Gastroesophageal sphincter (tissue), 4 donors: ENCODE data around the gene CNOT8. TPM values are rescaled to one million over a fixed set of nuclear protein-coding genes. Genes with fewer than 3 reads are reported as not detected.

Experiments used
- ATAC-seq: fragments of 150-250 bp; one replicate; pipeline ENCODE4 v1.9.1; 2016; ENCODE audit warnings: mild to moderate bottlenecking, moderate library complexity
- H3K27ac ChIP-seq, 4 donors: fragments of 200-600 bp; sonication (generic) in 3 of 4; 1 replicate in 3 of 4; 2 replicates in 1 of 4; pipeline ENCODE4 v1.5.1; 2016 to 2019
- H3K27me3 ChIP-seq: fragments of 200-600 bp; sonication (generic); one replicate; pipeline ENCODE4 v1.5.1; 2019
- H3K36me3 ChIP-seq, 2 donors: fragments of 200-600 bp; sonication (generic); one replicate each; pipeline ENCODE4 v1.5.1; 2019; ENCODE audit warnings: control low read depth in 1 of 2
- H3K4me1 ChIP-seq, 3 donors: fragments of 200-600 bp; sonication (generic); 1 replicate in 2 of 3; 2 replicates in 1 of 3; pipeline ENCODE4 v1.5.1; 2016 to 2019; ENCODE audit warnings: control low read depth in 2 of 3
- H3K4me3 ChIP-seq, 2 donors: fragments of 200-600 bp; sonication (generic); one replicate each; pipeline ENCODE4 v1.5.1; 2019; ENCODE audit warnings: mild to moderate bottlenecking in 1 of 2, moderate library complexity in 1 of 2
- H3K9me3 ChIP-seq, 3 donors: fragments of 200-600 bp; sonication (generic); one replicate each; pipeline ENCODE4 v1.5.1; 2017 to 2019; ENCODE audit warnings: control low read depth in 2 of 3
- EP300 ChIP-seq: sonication (generic); formaldehyde crosslinking; IDR thresholded peaks from one replicate; pipeline ENCODE4 v1.6.1; 2017; ENCODE audit warnings: antibody characterized with exemption, mild to moderate bottlenecking
- POLR2A ChIP-seq, 2 donors: fragments of 450-650 bp; IDR thresholded peaks; one replicate each; pipeline ENCODE4 v1.6.1; 2017; ENCODE audit warnings: antibody characterized with exemption in 2 of 2, mild to moderate bottlenecking in 2 of 2, moderate library complexity in 1 of 2
- POLR2AphosphoS5 ChIP-seq: sonication (generic); formaldehyde crosslinking; IDR thresholded peaks from one replicate; pipeline ENCODE4 v1.6.1; 2017; ENCODE audit warnings: antibody characterized with exemption
- WGBS, 2 donors: methylation state at CpG; one replicate each; pipeline ENCODE4 v1.1.5; 2018; ENCODE audit warnings: low coverage in 1 of 2; 5-methylcytosine and 5-hydroxymethylcytosine counted together
- small RNA-seq, 4 donors: library from RNA; depleted of rRNA; stranded (forward); fragments of <200 nt; gene quantifications; one replicate each; pipeline ENCODE3, GENCODE V24; 2016
- total RNA-seq, 4 donors: library from RNA; depleted of rRNA; stranded (reverse); fragments of >200 nt; gene quantifications; one replicate each; pipeline ENCODE4 v1.1.0, GENCODE V29; 2016
- TF ChIP-seq, protein P1 (sequence below), 4 experiments: fragments of 200-600 bp in 2 of 4; fragments of 450-650 bp in 2 of 4; sonication (generic) in 1 of 4; IDR thresholded peaks; one replicate each; pipeline ENCODE4 v1.5.1; 2017 to 2019; ENCODE audit warnings: antibody characterized with exemption in 4 of 4, mild to moderate bottlenecking in 2 of 4, moderate library complexity in 2 of 4

The CNOT8 gene
- total RNA-seq, 4 donors from 2014 or later, result 53.6 to 71.5 (median 61.5) TPM

DNA sequence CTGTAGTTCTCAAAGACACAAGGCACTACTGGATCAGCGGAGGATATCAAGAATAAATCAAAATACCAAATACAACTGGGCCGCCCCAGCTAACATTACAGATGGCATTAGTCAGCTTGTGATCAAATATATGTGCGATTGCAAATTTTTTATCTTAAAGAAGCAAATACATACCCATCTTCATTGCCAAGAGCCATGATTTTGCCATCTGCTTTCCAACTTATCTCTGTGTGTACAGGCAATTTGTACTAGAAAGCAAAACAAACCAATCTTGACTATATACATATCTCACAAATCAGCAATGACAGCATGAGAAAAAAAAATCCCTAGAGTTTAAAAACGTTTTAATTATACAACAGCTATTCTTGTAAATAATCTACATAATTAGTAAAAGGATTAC lies 59.3 kb downstream of the CNOT8 start:
- no peaks in the 10 kb centered on the region for H3K9me3 ChIP-seq
- no peak for ATAC-seq
- no peak overlapping the region for H3K4me3 ChIP-seq
- no peak overlapping the region for H3K27ac ChIP-seq
- TF ChIP-seq POLR2AphosphoS5, result no peak
- TF ChIP-seq POLR2A (IDR thresholded peaks at IDR 0.05), result no peak
- no peak for TF ChIP-seq EP300
- TF ChIP-seq, protein P1, sequence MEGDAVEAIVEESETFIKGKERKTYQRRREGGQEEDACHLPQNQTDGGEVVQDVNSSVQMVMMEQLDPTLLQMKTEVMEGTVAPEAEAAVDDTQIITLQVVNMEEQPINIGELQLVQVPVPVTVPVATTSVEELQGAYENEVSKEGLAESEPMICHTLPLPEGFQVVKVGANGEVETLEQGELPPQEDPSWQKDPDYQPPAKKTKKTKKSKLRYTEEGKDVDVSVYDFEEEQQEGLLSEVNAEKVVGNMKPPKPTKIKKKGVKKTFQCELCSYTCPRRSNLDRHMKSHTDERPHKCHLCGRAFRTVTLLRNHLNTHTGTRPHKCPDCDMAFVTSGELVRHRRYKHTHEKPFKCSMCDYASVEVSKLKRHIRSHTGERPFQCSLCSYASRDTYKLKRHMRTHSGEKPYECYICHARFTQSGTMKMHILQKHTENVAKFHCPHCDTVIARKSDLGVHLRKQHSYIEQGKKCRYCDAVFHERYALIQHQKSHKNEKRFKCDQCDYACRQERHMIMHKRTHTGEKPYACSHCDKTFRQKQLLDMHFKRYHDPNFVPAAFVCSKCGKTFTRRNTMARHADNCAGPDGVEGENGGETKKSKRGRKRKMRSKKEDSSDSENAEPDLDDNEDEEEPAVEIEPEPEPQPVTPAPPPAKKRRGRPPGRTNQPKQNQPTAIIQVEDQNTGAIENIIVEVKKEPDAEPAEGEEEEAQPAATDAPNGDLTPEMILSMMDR (IDR thresholded peaks at IDR 0.05), result no peak
- 71 to 82% methylated on average over 4 of the region's 4 CpGs for WGBS, 2 donors
- peaks cover 4 to 100% of the 10 kb centered on the region in 2 donors for H3K36me3 ChIP-seq
- H3K27me3 ChIP-seq, result no peaks in the 10 kb centered on the region
- H3K4me1 ChIP-seq, result no peaks in the 10 kb centered on the region

DNA sequence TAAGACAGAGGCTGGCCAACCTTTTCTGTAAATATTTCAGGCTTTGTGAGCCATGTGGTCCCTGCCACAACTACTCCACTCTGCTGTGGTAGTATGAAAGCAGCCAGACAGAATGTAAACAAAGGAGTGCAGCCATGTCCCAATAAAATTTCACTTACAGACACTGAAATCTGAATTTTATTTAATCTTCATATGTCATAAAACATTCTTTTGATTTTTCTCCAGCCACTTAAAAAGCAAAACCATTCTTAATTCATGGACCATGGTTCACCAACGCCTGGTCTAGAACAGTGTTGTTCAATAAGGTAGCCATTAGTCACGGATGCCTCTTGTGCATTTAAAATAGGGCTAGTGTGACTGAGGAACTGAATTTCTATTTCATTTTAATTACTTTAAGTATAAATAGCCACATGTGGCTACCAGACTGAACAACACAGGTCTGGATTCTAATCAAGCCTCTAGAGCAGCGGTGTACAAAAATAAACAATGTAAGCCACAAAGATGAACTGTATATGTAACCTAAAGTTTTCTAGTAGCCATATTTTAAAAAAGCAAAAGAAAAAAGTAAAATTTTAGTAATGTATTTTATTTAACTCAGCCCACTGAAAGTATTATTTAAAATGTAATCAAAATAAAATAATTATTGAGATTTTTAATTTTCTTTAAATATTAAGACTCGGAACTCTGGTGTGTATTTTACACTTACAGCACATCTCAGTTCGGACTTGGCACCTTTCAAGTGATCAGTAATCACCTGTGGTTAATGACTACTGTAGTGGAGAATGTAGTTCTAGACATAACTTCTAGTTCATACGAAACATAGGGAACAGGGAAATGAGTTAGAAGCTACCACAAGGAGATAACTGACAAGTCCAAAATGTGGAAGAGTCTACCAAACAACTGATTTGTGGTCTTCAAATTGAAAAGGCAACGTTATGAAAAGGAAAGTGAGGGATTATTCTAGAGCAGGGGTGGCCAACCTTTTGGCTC lies 65.3 kb downstream of the CNOT8 start:
- no peak overlapping the region for H3K27ac ChIP-seq
- no peaks in the 10 kb centered on the region for H3K9me3 ChIP-seq
- no peak overlapping the region for H3K4me3 ChIP-seq
- no peaks in the 10 kb centered on the region for H3K4me1 ChIP-seq
- no peak for ATAC-seq
- peaks cover 8 to 100% of the 10 kb centered on the region in 2 donors for H3K36me3 ChIP-seq
- TF ChIP-seq POLR2AphosphoS5 (no peak), POLR2A (IDR thresholded peaks at IDR 0.05) (no peak), EP300 (no peak)
- TF ChIP-seq, protein P1 (IDR thresholded peaks at IDR 0.05), result no peak
- 85% methylated on average over 7 of the region's 7 CpGs for WGBS, 2 donors
- no peaks in the 10 kb centered on the region for H3K27me3 ChIP-seq

Small RNA genes within 50 kb of the gene (small RNA-seq; reads per million reads assigned to genes)
- gene MIR378H, result 0 reads per million in 4 donors

Other genes starting within 250 kb of the CNOT8 start
- 100 to 1,000 TPM in 1 of 4 donors, 10 to 100 TPM in 3; 64.6 to 118 (median 80.1) TPM for gene LARP1, start 103.2 kb upstream of the CNOT8 start, total RNA-seq
- 10 to 100 TPM; 26.6 to 75.5 (median 46.4) TPM for gene FAXDC2, start 8.0 kb upstream of the CNOT8 start, total RNA-seq
- 10 to 100 TPM; 15.8 to 30.0 (median 19.4) TPM for gene GEMIN5, start 79.6 kb downstream of the CNOT8 start, total RNA-seq
- gene MRPL22, start 82.4 kb downstream of the CNOT8 start, total RNA-seq, result 10 to 100 TPM; 14.8 to 23.5 (median 20.5) TPM
- gene KIF4B, start 155.1 kb downstream of the CNOT8 start, total RNA-seq, result under 1 TPM in 3 of 4 donors, not detected in 1; under 0.01 to 0.08 (median 0.05) TPM